HG02970 (cell line): ENCODE measurements around the gene SYNGR3.
"Not testable (repeated sequence)": the region's sequence is repeated elsewhere in the genome, so short reads cannot be mapped to it uniquely, and the experiment has no call there.

Experiments
- ATAC-seq: cut with Tn5 transposase; IDR thresholded peaks from one replicate; pipeline ENCODE4 v1.9.1; 2021; ENCODE audit warnings: mild to moderate bottlenecking, moderate library complexity, moderate number of reproducible peaks; ENCODE audit not compliant: unreplicated experiment, low FRiP score

Gene SYNGR3

GRCh38 chr16:2026461-2027023 is 36.8 kb downstream of the SYNGR3 start, which contains the start of gene NHERF2:
TSS of gene NHERF2 (plus strand) at chr16:2026902. CDS start at chr16:2027006, 104 bp downstream.
- ATAC-seq = no peak

GRCh38 chr16:2027024-2028010 is 37.5 kb downstream of the SYNGR3 start:
- no peak for ATAC-seq

- no peak for ATAC-seq
Measured at GRCh38 chr16:2028146-2028545, 38.4 kb downstream of the SYNGR3 start.

- no peak for ATAC-seq
Measured at GRCh38 chr16:2028620-2029220, 39.0 kb downstream of the SYNGR3 start.

- no peak for ATAC-seq
Measured at GRCh38 chr16:2029350-2029749, 39.6 kb downstream of the SYNGR3 start.

- no peak for ATAC-seq
Measured at GRCh38 chr16:2030036-2030435, 40.3 kb downstream of the SYNGR3 start.

GRCh38 chr16:2031081-2031577 is 41.4 kb downstream of the SYNGR3 start:
- ATAC-seq = no peak

GRCh38 chr16:2032285-2033056 is 42.7 kb downstream of the SYNGR3 start:
- ATAC-seq = no peak

GRCh38 chr16:2033057-2033908 is 43.5 kb downstream of the SYNGR3 start:
- no peak for ATAC-seq

- not testable (repeated sequence) for ATAC-seq
Measured at GRCh38 chr16:2033909-2034695, 44.3 kb downstream of the SYNGR3 start.

- no peak for ATAC-seq
Measured at GRCh38 chr16:2034696-2035430, 45.1 kb downstream of the SYNGR3 start.

- ATAC-seq = no peak
Measured at GRCh38 chr16:2035431-2036199, 45.8 kb downstream of the SYNGR3 start.

- no peak for ATAC-seq
Measured at GRCh38 chr16:2036200-2036966, 46.6 kb downstream of the SYNGR3 start.

- no peak for ATAC-seq
Measured at GRCh38 chr16:2037115-2037514, 47.3 kb downstream of the SYNGR3 start.

- ATAC-seq = no peak
Measured at GRCh38 chr16:2037647-2038381, 48.0 kb downstream of the SYNGR3 start.
